ENCODE measurements around the gene EFHD1.
"Not testable (repeated sequence)": the region's sequence is repeated elsewhere in the genome, so short reads cannot be mapped to it uniquely, and the experiment has no call there.

Gene EFHD1

GRCh38 chr2:232696609-232697058 is 63.2 kb downstream of the EFHD1 start:
- DNase-seq (ENCODE audit: low read depth): no peak

GRCh38 chr2:232697059-232697806 is 63.8 kb downstream of the EFHD1 start, which contains the start of gene GIGYF2:
Gene GIGYF2 (plus strand): TSS chr2:232697331. CDS start chr2:232735198, 37,867 bp downstream.
- DNase-seq (ENCODE audit: low read depth): peak; percentile 96

GRCh38 chr2:232697807-232698110 is 64.4 kb downstream of the EFHD1 start:
- DNase-seq (ENCODE audit: low read depth): peak; percentile 42

GRCh38 chr2:232698556-232699091 is 65.2 kb downstream of the EFHD1 start:
- no peak for DNase-seq (ENCODE audit: low read depth)

- DNase-seq (ENCODE audit: low read depth): no peak
Measured at GRCh38 chr2:232699110-232699509, 65.7 kb downstream of the EFHD1 start.

GRCh38 chr2:232700154-232700553 is 66.8 kb downstream of the EFHD1 start:
- DNase-seq (ENCODE audit: low read depth): no peak

GRCh38 chr2:232707076-232707475 is 73.7 kb downstream of the EFHD1 start:
- no peak for DNase-seq (ENCODE audit: low read depth)

GRCh38 chr2:232713505-232713904 is 80.1 kb downstream of the EFHD1 start:
- DNase-seq (ENCODE audit: low read depth): no peak

- DNase-seq (ENCODE audit: low read depth): no peak
Measured at GRCh38 chr2:232714969-232715368, 81.6 kb downstream of the EFHD1 start.

- DNase-seq (ENCODE audit: low read depth): not testable (repeated sequence)
Measured at GRCh38 chr2:232720056-232720455, 86.7 kb downstream of the EFHD1 start.

GRCh38 chr2:232721261-232721660 is 87.9 kb downstream of the EFHD1 start:
- DNase-seq (ENCODE audit: low read depth): no peak

GRCh38 chr2:232721882-232722281 is 88.5 kb downstream of the EFHD1 start:
- DNase-seq (ENCODE audit: low read depth): no peak

- no peak for DNase-seq (ENCODE audit: low read depth)
Measured at GRCh38 chr2:232723027-232723426, 89.6 kb downstream of the EFHD1 start.

- DNase-seq (ENCODE audit: low read depth): no peak
Measured at GRCh38 chr2:232728785-232729184, 95.4 kb downstream of the EFHD1 start.

GRCh38 chr2:232731470-232731869 is 98.1 kb downstream of the EFHD1 start:
- DNase-seq (ENCODE audit: low read depth): no peak
